ENCODE results near the gene AMER2.

Gene AMER2, protein sequence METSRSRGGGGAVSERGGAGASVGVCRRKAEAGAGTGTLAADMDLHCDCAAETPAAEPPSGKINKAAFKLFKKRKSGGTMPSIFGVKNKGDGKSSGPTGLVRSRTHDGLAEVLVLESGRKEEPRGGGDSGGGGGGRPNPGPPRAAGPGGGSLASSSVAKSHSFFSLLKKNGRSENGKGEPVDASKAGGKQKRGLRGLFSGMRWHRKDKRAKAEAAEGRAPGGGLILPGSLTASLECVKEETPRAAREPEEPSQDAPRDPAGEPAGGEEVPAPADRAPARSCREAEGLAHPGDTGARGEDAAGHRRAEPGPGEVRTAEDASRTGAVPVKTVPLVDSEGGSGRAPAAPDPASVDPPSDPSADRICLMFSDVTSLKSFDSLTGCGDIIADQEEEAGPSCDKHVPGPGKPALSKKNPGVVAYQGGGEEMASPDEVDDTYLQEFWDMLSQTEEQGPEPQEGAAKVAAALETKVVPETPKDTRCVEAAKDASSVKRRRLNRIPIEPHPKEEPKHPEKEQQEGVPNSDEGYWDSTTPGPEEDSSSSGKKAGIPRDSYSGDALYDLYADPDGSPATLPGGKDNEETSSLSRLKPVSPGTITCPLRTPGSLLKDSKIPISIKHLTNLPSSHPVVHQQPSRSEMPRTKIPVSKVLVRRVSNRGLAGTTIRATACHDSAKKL

DNA sequence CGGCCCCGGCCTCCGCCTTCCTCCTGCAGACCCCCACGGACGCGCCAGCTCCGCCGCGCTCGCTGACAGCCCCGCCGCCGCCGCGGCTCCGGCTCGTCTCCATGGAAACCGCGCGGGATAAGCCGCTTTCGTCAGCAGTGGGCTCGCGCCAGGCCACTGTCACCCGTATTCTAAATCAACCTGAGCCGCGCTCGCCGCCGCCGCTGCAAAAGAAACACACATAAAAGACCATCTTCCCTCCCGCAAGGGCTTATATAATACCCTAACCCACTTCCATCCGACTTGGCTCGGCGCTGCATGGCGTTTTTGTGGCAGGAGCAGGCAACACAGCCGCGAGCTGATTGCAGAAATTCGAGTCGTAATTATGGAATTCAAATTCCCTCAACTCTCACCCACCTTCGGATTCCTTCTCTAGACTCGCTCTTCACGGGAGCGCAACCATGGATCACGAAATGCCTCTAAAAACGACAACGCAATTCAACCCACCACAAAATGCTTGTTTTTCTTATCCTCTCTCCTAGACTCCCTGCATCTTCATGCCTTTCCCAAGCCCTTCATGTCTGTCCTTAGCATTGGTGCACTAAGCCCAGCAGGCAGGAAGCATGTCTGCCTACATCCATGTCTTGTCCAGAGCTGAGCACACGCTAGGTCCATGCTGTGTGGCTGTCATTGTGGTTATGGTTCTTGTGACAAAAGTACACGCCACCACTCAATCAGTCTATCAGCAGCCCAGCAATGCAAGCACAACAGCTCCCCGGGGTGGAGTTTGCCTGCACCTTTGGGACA, at the start of gene AMER2:
TSS of gene AMER2 (minus strand) at position 772 of the 786 bp plus-strand sequence. CDS start at position 103, 669 bp downstream.
- peak within 1 kb of the TSS; percentile 44 for H3K4me3 ChIP-seq (ENCODE audit: low read depth, low read length)

DNA sequence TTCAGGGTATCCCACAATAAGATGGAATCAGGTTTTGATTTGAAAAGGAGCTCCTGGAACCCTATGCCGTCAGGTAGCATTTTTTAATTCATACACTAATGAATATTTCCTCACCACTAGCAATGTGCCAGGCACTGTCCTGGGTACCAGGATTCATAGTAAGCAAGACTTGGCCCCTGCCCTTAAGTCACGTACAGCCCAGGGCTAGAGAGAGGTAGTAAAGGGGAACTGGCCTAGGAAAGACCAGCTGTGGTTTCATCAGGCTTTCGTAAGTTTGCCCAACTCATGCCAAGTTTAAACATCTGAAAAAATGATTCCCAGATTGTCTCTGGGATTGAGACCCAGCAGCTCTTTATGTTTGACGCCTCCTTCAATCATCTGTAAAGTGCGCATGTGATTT, 45.9 kb upstream of the AMER2 start:
- H3K4me3 ChIP-seq (ENCODE audit: low read depth, low read length): no peak overlapping the region

DNA sequence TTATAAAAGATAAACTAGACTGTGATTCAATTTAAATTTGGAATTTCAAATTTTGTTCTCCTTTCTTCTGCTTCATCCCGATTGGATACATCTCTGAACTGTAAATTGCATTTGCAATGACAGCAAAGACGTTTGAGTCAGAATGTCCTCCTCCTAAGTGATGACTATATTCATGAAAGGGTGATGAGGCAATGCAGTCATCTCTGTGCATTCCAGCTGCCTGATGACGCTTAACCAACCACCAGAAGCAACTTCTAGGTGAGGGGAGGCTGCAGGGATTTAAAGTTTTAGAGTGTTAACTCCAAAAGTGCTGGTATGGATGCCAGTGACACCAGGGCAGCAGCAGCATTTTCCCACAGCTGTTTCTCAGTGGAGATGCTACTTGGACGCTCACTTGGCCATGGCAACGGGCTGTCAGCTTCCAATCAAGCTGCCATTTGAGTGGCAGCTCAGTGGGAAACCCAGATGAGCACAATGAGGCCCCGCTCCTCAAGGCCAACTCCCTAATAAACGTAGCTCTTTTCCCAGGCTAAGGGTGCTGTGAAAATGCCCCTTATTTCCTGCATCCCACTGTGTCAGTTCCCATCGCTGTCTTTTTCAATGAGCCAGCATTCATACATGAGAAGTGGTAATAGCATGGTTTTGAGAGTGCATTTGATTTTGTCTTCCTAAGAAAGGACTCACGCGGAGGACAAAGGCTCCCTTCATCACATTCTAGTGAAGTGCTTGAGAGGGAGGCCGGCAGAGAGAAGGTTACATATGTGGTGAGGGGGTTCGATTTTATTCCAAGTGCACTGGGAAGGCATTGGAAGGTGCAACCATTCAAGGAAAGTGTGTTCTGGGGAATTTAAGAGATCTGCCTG, 45.2 kb upstream of the AMER2 start:
- H3K4me3 ChIP-seq (ENCODE audit: low read depth, low read length): no peak overlapping the region

DNA sequence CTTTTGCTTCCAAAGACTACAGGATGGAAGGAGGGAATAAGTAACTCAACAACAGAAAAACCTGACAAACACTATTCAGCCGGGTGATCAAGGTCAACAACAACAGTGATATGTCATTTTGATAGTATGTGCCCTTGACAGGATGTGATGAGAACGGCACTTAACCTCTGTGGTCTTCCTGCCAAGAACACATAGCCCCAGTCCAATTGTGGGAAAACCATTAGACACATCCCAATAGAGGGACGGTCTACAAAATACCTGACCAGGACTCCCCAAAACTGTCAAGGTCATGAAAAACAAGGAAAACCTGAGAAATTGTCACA, 43.1 kb upstream of the AMER2 start:
- no peak overlapping the region for H3K4me3 ChIP-seq (ENCODE audit: low read depth, low read length)

DNA sequence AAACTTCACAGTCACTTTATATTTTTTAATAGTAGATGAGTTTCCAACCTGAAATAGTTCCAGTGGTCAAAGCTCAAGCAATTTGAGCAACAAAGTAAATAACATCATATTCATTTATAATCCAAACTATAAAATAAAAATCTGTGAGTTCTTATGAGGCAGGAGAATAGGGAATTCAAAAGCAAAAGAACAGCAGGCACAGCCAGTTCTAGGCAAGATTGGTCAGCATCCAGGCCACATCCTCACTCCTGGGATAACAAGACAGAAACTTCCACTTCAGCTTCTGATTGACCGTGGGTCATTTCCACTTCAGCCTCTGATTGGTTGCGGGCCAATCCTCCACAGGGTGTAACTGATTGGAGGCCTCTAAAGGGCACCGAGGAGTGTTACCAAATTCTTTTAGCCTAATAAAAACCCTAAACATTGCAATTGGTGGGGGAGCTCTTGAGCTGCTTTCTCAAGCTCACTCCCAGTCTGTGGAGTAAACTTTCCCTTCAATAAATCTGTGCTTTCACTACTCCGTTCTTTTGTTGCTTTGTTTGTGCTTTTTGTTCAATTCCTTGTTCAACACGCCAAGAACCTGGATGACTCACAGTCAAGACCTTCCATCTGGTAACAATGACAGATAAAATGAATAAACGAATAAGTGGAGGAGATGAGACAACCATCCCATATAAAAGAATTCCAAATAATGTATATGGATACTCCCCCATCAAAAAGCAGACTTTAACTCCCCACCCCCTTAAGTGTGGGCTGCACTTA, 42.6 kb upstream of the AMER2 start:
- H3K4me3 ChIP-seq (ENCODE audit: low read depth, low read length): no peak overlapping the region

DNA sequence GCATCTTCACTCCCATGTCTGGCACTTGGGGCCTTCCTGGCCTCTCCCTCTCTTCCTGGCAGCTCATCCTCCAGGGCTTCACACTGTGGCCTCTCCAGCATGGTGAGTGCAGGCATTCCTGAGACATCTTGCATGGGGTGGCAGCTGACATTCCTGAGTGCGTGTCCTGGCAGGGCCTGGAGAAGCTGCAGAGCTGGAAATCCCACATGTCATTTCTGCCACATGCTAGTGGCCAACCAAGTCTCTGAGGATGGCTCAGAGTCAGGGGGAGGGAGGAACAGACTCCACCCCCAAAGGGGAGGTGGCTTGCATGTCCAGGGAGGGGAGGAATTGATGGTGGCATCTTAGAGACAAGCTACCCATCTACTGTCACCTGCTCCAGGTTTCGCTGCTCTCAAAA, 41.6 kb upstream of the AMER2 start:
- no peak overlapping the region for H3K4me3 ChIP-seq (ENCODE audit: low read depth, low read length)

DNA sequence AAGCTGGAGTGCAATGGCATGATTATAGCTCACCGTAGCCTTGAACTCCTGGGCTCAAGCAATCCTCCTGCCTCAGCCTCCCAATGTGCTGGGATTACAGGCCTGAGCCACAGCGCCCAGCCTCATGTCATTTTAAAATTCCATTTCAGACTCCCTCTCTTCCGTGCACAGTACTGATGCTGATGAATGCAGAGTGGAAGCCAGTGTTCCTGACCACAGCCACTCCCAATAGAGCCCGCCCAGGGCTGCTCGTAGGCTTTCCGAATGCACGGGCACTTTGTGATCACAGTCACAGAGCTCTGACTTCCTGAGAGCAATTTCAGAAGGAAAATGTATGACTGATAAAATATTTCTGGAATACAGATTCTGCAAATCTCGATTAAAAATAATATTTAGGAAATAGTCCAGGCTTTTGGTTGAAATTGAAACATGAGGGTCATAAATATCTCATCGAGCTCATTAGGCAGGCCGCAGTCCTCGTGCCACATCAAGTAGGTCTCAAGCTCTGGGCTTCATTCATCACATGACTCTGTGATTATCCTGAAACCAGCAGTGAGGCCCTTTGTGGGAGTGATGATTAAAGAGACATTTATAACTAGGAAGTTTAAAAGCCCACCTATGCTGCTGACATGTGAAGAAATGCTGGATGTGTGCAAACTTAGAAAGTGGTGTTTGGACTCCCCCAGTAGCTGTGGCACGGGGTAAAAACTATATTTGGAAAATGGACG, 38.9 kb upstream of the AMER2 start:
- no peak overlapping the region for H3K4me3 ChIP-seq (ENCODE audit: low read depth, low read length)

DNA sequence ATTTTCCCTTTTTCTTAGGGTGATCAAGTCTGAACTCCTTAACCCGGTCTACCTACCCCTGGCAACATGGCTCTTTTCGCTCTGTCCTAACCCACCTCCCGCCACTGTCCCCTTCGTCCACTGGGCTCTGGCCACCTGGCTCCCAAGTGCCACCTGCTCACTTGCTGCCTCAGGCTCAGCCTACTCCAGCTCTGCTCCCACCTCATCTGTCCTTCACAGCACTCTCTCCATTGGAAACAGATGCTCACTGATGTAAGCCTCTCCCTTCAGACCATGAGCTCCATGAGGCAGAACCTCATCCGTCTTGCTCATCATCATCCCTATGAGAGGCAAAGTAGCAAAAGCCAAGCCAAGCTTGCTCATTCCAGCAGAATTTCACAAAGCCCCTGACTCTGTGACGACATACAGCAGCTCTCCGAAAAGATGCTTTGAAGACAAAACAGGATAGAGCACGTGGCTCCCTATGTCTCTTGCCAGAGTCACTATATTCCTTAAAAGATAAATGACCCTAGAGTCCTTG, 35.3 kb upstream of the AMER2 start:
- no peak overlapping the region for H3K4me3 ChIP-seq (ENCODE audit: low read depth, low read length)

DNA sequence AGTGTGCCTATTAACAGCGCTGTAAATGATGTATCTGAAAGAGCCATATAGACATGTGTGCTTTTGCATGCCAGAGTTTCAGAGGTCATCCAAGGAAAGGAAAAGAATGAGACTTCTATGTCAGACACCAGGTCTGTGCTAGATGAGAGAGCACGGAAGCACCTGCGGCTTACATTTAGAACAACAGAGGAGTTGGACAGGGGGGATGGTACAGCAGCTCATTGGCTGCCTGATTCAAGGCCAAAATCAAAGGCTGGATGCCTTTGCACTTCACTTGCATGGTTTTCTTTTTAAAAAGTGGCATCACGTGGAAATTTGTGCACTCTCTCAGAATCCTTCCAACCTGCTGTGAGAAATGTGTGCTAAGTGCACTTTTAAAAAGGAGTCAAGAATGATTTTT, 32.8 kb upstream of the AMER2 start:
- H3K4me3 ChIP-seq (ENCODE audit: low read depth, low read length): no peak overlapping the region

DNA sequence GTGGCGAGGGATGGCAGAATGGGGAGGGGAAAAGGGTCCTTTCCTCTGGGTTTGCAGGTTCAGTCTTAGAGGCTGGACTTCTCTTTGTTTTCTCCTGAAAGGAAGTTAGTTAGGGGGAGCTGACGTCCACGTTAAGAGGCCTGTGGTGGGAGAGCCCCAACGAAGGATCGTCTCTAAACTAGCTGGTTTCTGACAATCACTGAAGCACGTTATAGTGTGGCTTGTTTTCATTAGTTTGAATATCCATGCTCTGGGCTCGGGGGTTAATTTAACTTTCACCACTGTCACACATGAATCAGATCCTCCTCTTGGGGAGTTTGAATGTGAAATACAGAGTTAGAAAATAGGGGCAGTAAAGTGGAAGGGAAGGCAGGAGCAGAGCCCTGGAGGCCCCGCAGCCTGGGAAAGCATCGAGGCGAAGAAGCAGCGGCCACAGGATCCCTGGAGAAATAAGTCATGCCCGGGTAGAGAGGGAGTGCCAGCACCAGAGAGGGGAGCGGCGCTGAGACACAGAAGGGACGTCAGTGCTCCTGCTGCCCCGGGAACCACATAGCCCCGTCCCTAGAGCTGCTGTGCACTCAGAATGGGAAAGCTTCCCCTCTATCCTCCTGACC, 31.1 kb upstream of the AMER2 start:
- H3K4me3 ChIP-seq (ENCODE audit: low read depth, low read length): no peak overlapping the region

DNA sequence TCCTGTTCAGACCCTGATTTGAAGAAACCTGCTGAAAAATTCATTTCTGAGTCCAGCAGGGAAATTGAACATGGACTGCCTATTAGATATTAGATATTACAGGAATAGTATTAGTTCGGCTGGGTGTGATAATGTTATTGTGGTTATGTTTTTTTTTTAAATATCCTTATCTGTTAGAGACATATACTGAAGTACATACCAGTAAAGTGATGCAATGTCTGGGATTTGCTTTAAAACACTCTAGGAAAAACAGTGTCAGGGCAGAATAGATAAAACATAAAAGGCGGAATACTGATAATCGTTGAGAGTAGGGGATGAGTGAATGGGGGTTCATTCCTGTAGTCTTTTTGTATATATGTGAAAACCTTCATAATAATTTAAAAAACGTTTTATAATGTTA, 28.7 kb upstream of the AMER2 start:
- no peak overlapping the region for H3K4me3 ChIP-seq (ENCODE audit: low read depth, low read length)

DNA sequence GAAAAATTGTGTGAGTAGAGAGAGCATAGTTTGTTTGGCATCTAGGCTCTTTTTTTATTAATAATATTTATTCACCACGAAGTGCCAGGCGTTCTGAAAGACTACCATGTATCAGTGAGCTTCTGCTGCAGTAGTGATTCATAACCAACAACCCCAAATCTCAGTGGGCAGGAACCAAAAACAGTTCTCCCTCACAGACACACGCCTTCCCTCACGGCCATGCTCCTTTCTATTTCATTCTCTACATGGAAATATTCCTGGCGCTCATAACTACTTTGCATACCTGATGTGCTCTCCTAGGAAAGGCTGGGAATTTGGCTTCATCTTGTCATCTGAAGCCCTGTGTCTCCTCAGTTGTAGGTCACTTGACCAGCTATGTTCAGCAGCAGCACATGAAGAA, 26.6 kb upstream of the AMER2 start:
- H3K4me3 ChIP-seq (ENCODE audit: low read depth, low read length): no peak overlapping the region

DNA sequence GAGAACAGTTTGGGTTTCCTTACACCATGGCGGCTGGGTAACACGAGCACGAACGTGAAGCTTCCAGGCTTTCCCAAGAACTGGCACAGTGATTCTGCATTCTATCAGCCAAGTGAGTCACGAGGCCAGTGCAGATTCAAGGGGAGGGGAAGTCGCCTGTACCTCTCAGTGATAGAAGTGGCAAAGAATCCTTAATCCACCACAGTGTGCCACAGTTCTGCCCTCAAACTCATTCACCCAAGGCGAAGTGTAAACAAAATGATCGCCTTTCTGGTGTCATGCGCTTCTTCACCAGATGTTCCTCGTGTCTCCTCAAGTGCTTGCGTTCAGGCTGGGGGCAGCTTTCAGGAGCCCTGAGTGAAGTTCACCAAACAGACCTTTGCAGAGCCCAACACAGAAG, 24.9 kb upstream of the AMER2 start:
- H3K4me3 ChIP-seq (ENCODE audit: low read depth, low read length): no peak overlapping the region

DNA sequence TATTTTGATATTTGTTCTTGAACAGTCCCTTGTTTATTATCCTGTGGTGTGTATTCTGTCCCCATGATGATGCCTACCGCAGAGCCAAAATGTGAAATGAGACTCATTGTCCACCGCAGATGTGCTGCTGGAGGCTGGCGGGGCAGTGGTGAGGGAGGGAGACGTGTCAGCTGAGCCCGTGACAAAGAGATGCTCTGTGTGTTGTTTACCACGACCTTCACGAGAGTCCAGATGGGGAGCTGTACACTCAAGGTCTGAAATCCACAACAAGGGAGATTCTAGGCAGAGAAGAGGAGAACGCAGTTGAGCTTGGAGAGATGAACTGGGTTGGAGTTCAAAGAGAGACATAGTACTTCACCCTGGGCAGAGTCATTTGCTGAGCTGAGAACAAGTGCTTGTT, 20.8 kb upstream of the AMER2 start:
- no peak overlapping the region for H3K4me3 ChIP-seq (ENCODE audit: low read depth, low read length)

DNA sequence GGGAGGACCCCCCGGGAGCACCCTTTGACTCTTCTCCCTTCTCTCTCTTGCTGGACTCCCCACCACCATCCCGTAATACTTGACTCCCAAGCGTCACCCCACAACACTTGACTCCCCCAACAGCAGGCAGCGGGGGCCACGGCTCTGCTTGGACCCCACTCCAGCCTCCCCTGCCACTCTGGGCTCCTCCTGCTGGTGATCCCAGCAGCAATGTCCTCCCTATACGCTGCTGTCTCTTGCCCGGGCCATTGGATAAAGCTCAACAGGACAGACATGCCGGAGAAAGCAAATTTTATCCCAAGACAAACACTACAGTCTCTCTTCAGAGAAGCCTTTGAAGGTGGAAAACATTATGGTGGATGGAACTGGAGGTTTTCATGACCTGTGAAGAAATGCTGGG, 20.4 kb upstream of the AMER2 start:
- H3K4me3 ChIP-seq (ENCODE audit: low read depth, low read length): no peak overlapping the region

DNA sequence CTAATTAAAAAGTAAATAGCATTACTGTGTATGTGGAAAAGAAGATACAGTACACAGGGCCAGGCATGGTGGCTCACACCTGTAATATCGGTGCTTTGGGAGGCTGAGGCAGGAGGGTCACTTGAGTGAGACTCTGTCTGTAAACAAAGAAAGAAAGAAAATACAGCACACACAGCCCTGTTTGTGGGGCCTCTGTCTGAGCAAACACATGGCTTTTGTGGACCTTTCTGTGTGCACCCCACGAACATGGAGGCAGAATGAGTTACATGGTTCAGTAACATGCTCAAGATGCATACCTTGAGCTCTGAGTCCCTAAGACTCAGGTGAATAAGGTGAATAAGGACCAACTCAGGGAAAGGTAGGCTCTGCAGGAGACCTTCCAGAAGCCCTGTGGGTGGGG, 20.0 kb upstream of the AMER2 start:
- no peak overlapping the region for H3K4me3 ChIP-seq (ENCODE audit: low read depth, low read length)

DNA sequence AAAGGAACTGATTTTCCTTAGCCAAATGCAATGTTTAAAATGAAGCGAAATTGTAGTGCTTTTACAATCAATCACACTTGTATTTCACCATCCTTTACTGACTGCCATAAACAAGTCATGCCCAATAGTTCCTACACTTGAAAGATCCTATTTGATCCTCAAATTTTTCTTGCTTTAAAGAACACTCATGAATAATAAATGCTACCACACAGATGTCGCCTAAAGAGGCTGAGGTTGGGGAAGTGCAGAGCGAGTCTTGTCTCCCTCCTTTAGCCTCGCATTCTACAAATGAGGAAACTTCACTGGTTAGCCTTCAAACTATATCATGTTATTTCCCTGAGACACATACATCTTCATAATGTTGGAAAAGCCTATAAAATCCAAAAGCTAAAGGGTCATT, 18.7 kb upstream of the AMER2 start:
- no peak overlapping the region for H3K4me3 ChIP-seq (ENCODE audit: low read depth, low read length)

DNA sequence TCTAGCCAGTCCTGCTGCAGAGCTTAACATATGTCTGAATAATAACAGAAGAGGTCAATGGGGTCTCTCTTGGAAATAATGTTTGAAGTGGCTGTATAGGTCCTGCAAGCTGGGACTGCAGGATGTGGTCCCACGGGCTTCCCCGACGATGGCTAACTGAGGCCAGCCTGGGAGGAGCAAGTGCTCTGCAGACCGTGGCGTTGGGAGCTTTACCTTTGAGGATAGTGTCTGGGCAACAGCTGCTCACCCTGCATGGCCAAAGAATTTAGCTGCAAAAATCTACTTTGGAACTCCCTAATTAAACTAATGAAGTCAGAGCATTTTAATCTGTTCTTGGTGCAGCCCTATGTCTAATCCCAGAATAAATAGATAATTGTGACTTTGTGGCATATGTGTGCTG, 18.2 kb upstream of the AMER2 start:
- H3K4me3 ChIP-seq (ENCODE audit: low read depth, low read length): no peak overlapping the region

DNA sequence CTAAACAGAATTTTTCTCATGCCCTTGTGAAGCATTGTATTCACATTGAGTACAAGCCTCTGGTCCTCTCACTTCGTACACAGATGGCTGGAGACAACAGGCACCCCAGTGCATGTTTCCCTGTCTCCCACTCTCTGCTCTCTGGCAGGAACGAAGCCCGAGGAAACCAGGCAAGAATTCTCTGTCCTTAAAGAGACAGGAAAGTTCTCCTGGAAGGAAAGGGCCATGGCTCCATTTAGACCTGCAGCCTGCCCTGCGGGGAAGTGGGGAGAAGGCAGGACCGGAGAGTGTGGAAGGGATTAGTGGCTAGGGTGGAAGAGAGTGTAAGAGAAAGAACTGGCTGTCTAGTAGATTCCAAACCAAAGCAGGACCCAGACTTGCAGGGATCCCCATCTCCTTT, 15.5 kb upstream of the AMER2 start:
- H3K4me3 ChIP-seq (ENCODE audit: low read depth, low read length): no peak overlapping the region
